ENCODE data around the gene HADHB.
"Not testable (repeated sequence)": the region's sequence is repeated elsewhere in the genome, so short reads cannot be mapped to it uniquely, and the experiment has no call there.

HADHB gene

DNA sequence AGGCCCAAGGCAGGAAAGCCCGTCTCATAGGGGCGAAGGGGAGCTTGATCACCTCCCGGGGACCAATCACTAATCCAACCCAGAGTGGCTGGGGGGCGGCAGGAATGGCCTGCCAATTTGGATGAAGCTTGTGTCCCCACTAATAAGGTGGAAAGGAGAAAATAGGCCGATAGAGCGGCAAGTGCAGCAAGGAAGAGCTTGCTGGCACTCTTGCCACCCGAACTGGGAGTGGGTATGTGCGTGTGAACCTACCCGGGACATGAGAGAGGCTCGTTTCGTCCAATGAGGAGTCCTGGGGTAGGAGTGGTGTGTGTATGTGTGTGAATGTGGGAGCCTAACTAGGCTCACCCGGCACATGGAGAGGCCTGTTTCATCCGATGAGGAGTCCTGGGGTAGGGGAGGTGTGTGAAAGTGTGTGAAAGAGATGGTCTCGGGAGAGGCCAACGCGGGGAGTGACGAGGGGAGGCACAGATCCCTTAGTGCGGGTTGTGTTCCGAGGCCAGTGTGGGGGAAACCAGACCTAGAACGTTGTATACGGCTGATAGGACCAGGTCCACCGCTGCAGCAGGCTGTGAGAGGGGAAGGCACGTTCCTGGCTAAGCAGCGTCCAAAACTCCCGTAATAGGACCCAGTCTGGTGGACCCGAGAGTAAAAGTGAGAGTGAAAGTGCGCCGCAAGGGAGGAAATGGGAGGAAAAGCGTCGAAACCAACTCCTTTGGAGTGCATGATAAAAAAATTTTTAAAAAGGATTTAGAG lies 54.1 kb downstream of the HADHB start:
- DNase-seq: peak; percentile 72

DNA sequence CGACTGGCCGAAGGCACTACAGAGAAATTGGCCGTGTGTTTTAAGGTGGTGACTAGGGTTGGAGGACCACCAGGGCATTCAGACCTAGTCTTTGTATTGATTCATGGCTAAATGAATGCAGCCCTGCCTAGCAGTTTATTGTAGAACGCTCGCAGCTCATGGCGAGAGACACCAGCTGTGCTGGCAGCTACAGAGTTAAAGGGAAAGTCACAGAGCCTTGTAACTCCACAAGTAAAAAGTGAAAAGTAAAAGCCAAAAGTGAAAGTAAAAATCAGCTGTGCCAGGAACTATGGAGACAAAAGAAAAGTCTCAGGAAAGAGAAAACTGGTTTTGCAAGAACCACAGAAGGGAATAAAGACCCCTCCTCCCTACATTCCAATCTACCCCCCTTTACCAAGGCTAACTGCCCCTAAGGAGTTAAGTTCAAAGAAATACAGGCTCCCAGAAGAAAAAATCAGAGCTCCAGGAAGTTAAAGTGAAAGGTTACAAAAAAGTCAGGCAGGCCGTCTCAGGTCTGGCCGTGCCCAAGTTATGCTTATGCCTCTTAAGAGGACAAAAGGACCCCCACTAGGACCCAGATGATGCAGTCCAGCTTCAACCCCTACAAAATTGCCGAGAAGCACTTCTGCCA lies 54.8 kb downstream of the HADHB start:
- DNase-seq: peak; percentile 53

DNA sequence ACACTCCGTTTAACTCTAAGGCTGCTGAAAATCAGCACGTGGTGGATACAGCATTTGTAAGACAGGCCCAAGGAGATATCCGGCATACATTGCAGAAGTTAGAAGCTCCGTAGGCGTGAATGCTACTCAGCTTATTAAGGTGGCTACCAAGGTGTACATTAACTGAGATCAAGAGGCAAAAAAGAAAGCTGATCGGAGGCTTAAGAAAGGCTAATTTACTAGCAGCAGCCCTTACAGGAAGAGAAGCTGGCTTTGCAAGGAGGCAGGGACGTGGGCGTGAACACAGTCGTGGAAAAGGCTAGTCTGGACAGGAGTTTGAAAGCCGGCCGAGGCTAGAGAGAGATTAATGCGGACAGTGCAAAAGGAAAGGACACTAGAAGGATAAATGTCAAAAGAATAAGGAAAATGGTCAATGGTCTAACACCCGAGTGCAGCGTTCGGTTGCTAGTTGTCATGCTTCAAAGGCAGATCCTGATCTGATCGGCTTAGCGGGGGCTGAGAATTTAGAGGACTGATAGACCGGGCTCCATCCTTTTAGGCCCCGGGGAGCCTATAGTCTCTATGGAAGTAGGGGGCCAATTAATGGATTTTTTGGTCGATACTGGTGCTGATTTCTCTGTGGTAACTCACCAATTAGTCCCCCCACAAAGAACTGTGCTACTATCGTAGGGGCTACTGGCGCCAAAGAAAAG lies 55.6 kb downstream of the HADHB start:
- peak; percentile 55 for DNase-seq

DNA sequence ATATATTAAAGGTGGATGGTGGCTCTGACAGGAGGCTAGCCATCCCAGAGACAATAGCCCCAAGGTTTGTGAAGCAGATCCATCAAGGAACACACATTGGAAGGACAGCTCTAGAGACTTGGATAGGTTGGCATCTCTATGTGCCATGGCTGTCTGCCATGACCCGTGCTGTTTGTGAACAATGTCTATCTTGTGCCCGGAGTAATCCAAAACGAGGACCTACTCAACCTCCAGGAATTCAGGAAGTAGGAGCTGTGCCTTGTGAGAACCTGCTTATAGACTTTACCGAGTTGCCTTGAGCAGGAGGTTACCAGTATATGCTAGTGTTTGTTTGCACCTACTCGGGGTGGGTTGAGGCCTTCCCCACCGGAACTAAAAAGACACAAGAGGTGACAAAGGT lies 58.1 kb downstream of the HADHB start:
- DNase-seq: no peak

DNA sequence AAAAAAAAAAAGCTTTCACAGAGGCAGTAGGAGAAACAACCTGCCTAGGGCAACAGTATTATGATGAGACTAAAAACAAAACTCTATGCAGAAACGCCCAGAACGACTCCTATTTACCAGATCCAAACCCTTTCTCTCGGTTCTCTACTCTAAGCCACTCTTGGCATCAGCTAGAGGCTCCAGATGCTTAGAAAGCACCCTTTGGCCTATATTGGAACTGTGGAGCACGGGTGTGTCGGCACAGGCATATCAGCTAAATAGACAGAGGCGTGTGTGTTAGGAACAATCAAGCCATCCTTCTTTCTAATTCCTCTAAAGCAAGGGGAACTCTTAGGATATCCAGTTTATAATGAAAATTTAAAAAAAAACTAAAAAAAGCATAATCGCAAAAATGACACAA lies 60.4 kb downstream of the HADHB start:
- not testable (repeated sequence) for DNase-seq

DNA sequence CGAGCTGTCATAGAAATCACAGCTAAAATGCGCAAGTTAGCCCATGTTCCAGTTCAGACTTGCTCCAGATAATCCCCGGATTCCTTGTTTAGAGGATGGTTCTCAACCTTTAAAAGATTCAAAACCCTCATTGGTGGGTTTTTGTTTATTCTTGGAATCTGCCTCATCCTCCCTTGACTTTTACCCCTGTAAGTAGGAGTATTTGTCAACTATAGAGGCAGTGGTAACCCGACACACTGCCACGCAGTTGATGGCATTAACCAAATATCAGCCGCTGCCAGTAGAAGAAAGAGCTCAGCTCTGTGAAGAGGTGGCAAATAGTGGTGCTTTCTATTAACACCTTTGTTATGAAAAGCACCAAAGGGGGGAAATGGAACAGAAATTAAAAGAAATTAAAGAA lies 60.8 kb downstream of the HADHB start:
- no peak for DNase-seq

DNA sequence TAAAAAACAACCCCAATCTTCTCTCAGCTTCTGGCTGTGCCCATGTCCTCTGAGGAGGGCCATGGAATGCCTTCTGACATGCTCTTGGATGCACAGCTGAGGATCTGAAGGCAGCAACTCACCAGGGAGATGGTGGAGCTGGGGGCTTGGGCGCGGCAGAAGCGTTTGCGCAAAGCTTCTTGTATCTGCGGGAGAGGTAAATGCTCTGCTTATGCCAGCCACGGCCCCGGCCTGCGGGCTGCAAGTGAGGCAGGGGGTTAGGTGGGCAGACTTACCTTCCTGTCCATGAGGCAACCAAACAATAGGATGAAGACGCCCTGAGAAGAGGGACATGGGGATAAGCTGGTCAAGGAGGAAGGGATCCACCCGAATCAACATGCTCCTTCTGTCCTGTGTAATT lies 65.2 kb downstream of the HADHB start:
- no peak for DNase-seq

DNA sequence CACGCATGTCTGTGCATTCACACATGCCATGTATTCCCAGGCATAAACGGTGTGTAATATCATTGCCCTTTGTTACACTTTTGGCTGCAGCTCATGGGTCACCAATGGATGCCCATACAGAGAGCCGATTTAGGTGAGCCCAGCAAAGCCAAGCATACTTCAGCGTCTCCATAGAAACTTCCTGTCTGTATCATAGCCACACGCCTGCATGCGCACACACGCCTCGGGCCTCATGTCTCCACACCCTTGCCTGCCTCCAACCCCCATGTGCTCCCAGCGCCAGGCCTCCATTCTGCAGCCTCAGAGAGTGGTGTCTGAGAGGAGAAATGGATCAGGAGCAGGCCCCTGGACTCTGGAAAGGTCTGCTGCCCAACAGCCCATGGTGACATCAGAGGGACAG lies 67.7 kb downstream of the HADHB start:
- no peak for DNase-seq

DNA sequence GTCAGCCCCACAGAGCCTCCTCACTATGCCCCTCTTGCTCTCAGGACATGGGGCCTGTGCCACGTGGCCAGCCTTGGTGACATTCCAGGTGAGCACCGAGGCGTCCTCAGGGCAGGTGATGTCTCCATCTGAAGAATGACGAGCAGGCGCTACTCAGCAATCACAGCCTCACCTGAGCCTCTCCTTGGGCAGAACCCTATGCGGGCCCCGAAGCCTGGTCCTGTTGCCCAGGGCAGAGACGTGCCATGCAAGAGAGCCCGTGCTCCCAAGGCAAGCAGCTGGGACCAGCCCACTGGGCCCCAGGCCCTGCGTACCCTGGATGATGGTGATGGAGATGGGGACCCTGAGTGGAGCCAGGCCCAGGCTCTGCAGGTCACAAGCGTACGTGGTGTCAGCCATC lies 68.7 kb downstream of the HADHB start:
- no peak for DNase-seq

DNA sequence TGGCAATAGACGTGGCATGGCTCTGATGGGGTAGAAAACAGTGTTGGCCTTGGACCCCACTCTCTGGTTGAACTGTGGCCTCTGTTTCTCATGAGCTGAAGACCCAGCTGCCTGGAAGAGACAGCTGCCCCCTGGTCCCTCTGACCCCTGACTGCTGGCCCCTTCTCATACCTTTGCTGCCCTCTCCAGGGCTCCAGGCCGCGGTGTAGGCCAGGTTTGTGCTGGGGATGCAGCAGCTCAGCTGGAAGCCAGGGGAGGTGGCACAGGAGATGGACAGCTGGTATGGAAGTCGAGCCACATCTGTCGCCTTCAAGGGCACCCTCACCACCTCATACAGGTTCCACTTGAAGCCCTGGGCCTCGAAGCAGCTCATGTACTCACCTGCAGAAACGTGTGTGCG lies 69.5 kb downstream of the HADHB start:
- DNase-seq: no peak

DNA sequence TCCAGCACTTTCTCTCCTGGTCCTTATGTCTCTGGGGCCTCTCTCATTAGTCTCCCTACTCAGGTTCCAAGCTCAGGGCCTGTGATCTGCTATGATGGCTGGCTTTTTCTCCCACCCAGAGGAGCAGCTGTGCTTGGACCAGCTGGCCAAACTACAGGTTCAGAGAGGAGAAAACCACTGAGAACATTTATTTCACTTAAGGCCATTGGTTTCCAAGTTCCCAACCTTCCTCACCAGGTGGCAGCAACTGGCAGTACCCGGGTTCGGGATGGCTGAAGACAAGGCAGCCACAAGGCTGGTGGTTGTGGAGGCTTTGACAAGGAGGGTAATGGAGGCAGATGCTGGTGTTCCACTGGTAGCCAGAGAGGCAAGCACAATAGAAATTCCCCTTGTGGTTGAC lies 71.3 kb downstream of the HADHB start:
- DNase-seq: no peak

DNA sequence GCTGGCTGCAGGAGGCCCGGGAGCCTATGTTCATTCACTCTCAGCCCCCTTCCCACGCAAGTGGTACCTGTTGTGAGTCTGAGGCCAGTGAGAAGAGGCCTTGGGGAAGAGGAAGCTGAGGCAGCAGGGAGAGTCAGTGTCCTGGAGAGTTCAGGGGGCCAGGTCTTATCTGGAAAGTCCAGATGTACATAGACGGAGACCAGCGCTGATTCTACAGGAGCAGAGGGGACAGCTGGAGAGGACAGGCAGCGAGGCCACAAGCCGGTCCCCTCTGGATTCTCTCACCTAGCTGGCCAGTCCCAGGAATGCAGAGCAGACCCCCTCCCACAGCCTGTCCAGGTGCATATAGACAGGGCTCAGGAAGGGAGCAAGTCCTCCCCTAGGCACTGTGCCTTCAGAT lies 72.1 kb downstream of the HADHB start:
- no peak for DNase-seq

DNA sequence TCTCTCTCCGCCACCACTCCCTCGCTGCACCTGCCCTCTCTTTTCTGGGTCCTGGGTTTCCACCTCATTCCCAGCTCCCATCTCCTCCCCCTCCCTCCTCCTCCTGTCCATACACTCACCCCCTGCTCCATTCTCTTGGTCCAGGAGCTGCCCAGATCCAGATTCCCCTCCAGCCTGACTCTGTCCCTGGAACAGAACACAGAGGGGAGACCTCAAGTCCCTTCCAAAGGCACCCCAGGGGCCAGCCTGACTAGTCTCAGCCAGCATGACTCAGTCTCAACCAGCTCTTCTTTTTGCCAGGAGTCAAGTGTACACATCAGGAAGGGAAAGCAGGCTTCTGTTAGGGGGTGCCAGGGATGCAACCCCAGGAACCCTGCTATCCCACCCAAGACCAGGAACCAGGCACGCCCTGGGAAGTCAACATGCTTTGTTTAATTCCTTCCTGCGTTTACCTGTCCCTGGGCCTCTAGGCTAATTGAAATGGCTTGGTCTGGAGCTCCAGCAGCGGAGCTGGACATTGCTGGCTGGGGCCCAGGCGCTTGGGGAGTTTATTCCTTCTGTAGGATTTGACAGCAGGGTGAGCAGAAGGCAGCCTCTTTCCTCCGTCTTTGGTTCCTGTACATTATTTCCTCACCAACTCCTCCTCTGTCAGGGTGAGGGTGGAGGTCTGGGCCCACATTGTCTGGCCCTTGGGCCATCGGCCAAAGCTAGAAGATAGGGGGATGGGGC lies 72.8 kb downstream of the HADHB start:
- DNase-seq: no peak

DNA sequence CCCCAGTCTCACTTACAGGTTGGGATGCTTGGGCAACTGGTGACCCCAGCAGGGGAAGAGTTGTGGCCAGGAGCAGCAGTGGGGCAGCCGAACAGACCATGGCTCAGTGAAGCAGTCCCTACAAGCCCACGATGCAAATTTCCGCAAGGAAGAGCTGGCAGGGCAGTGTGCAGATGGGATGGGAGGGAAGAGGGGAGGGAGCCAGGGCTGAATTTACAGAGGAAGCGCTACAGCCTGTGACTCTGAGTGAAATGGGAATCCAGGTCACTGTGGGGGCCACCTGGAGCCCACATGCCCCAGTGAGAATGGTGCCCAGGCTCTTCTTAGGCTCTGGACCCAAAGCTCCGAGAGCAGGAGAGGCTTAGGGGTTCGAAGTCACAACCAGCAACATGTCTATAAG lies 74.2 kb downstream of the HADHB start:
- DNase-seq: no peak

DNA sequence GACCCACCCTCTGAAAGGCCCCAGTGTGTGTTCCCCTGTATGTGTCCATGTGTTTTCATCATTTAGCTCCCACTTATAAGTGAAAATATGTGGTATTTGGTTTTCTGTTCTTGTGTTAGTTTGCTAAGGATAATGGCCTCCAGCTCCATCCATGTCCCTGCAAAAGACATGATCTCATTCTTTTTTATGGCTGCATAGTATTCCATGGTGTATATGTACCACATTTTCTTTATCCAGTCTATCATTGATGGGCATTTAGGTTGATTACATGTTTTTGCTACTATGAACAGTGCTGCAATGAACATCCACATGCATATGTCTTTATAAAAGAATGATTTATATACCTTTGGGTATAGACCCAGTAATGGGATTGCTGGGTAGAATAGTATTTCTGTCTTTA lies 79.7 kb downstream of the HADHB start:
- not testable (repeated sequence) for DNase-seq

DNA sequence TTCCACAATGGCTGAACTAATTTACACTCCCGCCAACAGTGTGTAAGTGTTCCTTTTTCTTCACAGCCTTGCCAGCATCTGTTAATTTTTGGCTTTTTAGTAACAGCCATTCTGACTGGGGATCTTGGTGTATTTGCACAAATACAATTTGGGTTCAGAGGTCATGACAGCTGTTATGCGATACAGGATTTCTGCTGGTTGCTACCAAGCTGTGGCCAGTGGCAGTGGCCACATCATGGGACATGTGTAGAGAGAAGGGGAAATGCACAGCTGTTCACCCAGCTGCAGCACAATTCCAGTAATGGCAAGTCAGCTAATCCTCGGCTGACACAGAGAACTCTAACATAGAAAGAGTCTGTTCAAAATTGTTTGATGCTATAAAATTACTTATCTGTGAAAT lies 80.2 kb downstream of the HADHB start:
- no peak for DNase-seq

DNA sequence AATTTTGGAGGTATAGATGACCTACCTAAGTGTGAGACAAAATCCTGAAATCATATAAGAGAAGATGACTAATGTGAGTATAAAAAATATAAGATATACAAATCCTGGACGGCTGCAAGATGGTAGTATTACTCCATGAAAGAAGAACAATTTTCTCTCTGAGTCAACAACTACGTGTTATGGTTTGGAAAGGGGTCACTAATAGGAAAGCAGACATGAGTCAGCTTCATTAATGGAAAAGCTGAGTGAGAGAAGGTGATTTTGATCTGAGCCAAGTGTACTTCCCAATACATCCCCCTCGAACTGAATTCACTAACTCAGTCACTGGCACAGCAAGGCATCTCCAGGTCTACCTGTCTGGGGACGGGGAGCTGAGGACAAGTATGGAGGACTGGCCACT lies 81.1 kb downstream of the HADHB start:
- no peak for DNase-seq

DNA sequence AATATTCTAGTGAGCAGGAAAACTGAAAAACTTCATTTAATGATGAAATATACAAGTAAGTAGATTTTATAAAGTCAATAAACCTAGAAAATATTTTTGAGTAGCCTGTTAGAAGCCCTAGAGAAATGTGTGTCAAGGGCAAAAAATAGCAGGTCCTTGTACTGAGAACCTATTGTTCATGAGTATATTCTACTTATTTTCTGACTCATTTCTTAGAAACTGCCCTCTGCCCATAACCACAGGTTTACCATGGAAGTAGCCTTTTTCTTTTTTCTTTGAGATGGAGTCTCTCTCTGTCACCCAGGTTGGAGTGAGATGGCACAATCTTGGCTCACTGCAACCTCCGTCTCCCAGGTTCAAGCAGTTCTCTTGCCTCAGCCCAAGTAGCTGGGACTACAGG lies 81.8 kb downstream of the HADHB start:
- DNase-seq: no peak

DNA sequence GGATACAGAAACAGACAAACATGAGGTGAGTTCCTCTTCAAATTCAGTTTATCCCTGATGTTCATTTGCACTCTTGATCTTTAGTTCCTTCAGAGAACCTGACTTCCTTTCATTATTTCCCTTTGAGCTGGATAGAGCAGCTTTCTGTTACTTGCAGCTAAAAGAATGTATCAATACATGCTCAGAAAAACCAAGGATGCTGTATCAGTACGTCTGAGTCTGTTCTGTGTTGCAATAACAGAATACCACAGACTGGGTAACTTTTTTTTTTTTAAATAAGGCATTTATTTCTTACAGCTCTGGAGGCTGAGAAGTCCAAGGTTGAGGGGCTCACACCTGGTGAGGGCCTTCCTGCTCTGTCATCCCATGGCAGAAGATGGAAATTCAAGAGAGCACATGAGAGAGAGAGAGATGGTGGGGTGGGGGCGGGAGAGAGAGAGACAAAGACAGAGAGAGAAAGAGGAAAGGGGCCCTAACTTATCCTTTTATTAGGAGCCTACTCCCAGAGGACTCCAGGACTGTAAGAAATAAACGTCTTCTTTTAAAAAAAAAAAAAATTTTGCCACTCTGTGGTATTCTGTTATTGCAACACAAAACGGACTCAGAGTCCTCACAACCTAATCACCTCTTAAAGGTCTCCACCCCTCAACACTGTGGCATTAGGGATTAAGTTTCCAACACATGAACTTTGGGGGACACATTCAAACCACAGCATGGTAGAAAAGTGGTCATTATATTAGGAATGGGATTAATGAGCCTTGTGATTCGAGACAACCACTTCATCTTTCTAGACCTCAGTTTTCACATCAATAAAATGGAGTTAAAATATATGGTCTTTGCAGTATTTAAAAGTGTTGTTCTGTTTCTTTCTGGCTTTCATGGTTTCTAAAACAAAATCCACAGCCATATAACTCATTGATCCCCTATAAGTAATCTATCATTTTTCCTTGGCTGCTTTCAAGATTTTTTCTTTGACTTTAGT lies 82.8 kb downstream of the HADHB start:
- DNase-seq: no peak

DNA sequence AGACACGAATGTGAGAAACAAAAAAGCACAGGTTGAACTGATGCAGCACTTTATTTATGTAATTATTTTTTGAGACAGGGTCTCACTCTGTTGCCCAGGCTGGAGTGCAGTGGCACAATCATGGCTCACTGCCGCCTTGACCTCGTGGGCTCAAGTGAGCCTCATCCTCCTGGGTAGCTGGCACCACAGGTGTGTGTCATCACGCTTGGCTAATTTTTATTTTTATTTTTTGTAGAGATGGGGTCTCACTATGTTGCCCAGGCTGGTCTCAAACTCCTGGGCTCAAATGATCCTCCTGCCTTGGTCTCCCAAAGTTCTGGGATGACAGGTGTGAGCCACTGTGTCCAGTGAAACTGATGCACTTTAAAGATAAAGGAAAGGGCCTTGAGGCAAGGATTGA lies 84.3 kb downstream of the HADHB start:
- DNase-seq: not testable (repeated sequence)

DNA sequence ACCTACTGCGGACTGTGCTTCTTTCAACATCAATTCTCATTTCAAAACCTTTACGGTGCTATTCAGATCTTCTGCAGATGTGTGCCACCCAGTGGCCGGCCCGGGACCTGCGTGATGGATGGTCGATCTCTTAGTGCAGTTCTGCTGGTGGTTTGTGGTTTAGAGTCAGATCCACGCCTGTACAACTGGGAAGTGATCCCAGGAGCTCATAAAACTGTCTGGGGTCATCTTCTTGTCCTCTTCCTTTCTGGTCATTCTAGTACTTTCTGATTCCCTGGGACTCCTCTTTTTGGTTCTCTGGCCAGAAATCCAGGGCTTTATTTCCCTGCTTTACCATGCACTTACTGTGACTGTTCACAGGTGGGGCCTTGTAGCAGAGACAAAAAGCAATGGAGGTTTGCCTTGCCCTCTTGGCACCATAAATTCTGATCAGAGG lies 85.4 kb downstream of the HADHB start:
- peak; percentile 88 for DNase-seq

DNA sequence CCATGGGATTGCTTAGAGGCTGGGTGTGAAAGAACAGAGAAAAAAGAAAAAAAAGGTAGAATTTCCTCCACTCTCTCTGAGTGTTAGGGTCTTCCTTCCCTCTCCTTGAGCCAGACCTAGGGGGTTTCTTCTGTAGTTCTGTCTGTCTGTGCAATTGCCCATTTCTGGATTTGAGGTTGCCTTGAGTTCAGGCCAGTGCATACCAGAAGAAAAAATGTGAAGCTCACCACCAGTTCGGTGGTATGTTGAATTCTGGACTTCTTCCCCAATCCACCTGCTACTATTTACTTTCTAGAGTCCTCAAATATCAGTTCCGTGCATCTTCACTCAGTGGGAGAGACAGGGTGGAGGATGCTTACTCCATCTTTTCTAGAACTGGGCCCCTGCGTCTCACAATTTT lies 85.9 kb downstream of the HADHB start:
- DNase-seq: no peak

Measured in right forelimb (tissue), 1 donor.